Karpas-422 (cell line): Measurements from ENCODE around the gene CCDC134. TPM values are rescaled to one million over a fixed set of nuclear protein-coding genes. Genes with fewer than 3 reads are reported as not detected.

Experiments
- DNase-seq: peaks from one replicate; pipeline ENCODE4 v3.0.0-alpha.2; 2015
- H2AFZ ChIP-seq: fragments of 200-600 bp; sonication (generic); 2 replicates; pipeline ENCODE4 v1.6.1; 2014; ENCODE audit warnings: antibody characterized with exemption, low read length, mixed read lengths
- H3K27ac ChIP-seq: fragments of 200-600 bp; sonication (generic); 2 replicates; pipeline ENCODE4 v1.5.1; 2014; ENCODE audit warnings: mild to moderate bottlenecking, low read length, moderate library complexity
- H3K27me3 ChIP-seq: fragments of 200-600 bp; sonication (generic); 2 replicates; pipeline ENCODE4 v1.6.1; 2014; ENCODE audit warnings: low read length, mixed read lengths
- H3K36me3 ChIP-seq: fragments of 200-600 bp; sonication (generic); 2 replicates; pipeline ENCODE4 v1.6.1; 2014; ENCODE audit warnings: low read length, mixed read lengths; ENCODE audit not compliant: insufficient read depth
- H3K4me1 ChIP-seq: fragments of 200-600 bp; sonication (generic); 2 replicates; pipeline ENCODE4 v1.6.1; 2014; ENCODE audit warnings: mild to moderate bottlenecking, low read length, mixed read lengths
- H3K4me2 ChIP-seq: fragments of 200-600 bp; sonication (generic); 2 replicates; pipeline ENCODE4 v1.6.1; 2014; ENCODE audit warnings: low read length, low read depth, mild to moderate bottlenecking; ENCODE audit not compliant: poor library complexity, severe bottlenecking
- H3K4me3 ChIP-seq: fragments of 200-600 bp; sonication (generic); 2 replicates; pipeline ENCODE4 v1.5.1; 2014; ENCODE audit warnings: mild to moderate bottlenecking, antibody characterized with exemption, low read length, mixed read lengths
- H3K79me2 ChIP-seq: fragments of 200-600 bp; sonication (generic); 2 replicates; pipeline ENCODE4 v1.6.1; 2014; ENCODE audit warnings: mild to moderate bottlenecking, low read length, mixed read lengths
- H3K9ac ChIP-seq: fragments of 200-600 bp; sonication (generic); 2 replicates; pipeline ENCODE4 v1.6.0; 2014; ENCODE audit warnings: low read length
- H3K9me2 ChIP-seq: fragments of 200-600 bp; sonication (generic), shearing (Covaris generic); replicated peaks from 2 replicates; pipeline ENCODE4 v1.6.0; 2014; ENCODE audit warnings: mild to moderate bottlenecking, low read length, moderate library complexity; ENCODE audit not compliant: insufficient read depth
- H3K9me3 ChIP-seq: fragments of 300-700, 200-600 bp; sonication (generic); 2 replicates; pipeline ENCODE4 v1.6.1; 2014; ENCODE audit warnings: low read length, mixed read lengths
- H4K20me1 ChIP-seq: fragments of 200-600 bp; sonication (generic); 2 replicates; pipeline ENCODE4 v1.6.1; 2014; ENCODE audit warnings: mild to moderate bottlenecking, antibody characterized with exemption, low read length, low read depth; ENCODE audit not compliant: insufficient read depth
- total RNA-seq: library from RNA; depleted of rRNA; stranded (reverse); fragments of >200 nt; shearing (Covaris generic); gene quantifications from 2 replicates; pipeline ENCODE4 v1.2.3, GENCODE V29; 2014; ENCODE audit warnings: low replicate concordance

The CCDC134 gene
- total RNA-seq, 1 experiment from 2014 or later = 4.4 TPM

- no peak for DNase-seq
- H3K4me3 ChIP-seq = peak overlapping the region; percentile 97
- peak overlapping the region; percentile 81 for H3K9ac ChIP-seq
These were observed 762 bp upstream of the CCDC134 start for GRCh38 chr22:41799486-41800347.

GRCh38 chr22:41801147-41801819 lies 804 bp downstream of the CCDC134 start:
- Histone ChIP-seq H3K4me3 (peak overlapping the region; percentile 97), H2AFZ (peak overlapping the region; percentile 73; the same call in 1 of the 2 replicates)

More at GRCh38 chr22:41799486-41800347, 762 bp upstream of the CCDC134 start:
- Histone ChIP-seq H3K27ac (peak overlapping the region; percentile 58), H3K4me2 (peak overlapping the region; percentile 82), H3K36me3 (0 out of 2 replicates have a peak, but pooled peaks cover 4% of the 10 kb centered on the region), H3K9me2 (no peaks in the 10 kb centered on the region), H3K79me2 (peaks cover 37% of the 10 kb centered on the region), H4K20me1 (no peaks in the 10 kb centered on the region), H3K27me3 (no peaks in the 10 kb centered on the region), H2AFZ (peak overlapping the region; percentile 73), H3K4me1 (peaks cover 30% of the 10 kb centered on the region), H3K9me3 (no peaks in the 10 kb centered on the region)

GRCh38 chr22:41801886-41802285 lies 1.4 kb downstream of the CCDC134 start:
- Histone ChIP-seq H3K9me3 (no peaks in the 10 kb centered on the region), H3K4me2 (peak overlapping the region; percentile 82), H3K4me1 (peaks cover 30% of the 10 kb centered on the region), H4K20me1 (no peaks in the 10 kb centered on the region), H3K9me2 (no peaks in the 10 kb centered on the region), H3K79me2 (peaks cover 56% of the 10 kb centered on the region), H3K27ac (no peak overlapping the region), H3K36me3 (0 out of 2 replicates have a peak, but pooled peaks cover 4% of the 10 kb centered on the region), H3K4me3 (peak overlapping the region; percentile 97), H3K27me3 (no peaks in the 10 kb centered on the region), H2AFZ (no peak overlapping the region), H3K9ac (peak overlapping the region; percentile 81)
- no peak for DNase-seq

More at GRCh38 chr22:41801147-41801819, 804 bp downstream of the CCDC134 start:
- Histone ChIP-seq H3K4me1 (peaks cover 30% of the 10 kb centered on the region), H3K9me2 (no peaks in the 10 kb centered on the region), H3K27me3 (no peaks in the 10 kb centered on the region), H4K20me1 (no peaks in the 10 kb centered on the region), H3K36me3 (0 out of 2 replicates have a peak, but pooled peaks cover 4% of the 10 kb centered on the region), H3K9ac (peak overlapping the region; percentile 81), H3K27ac (peak overlapping the region; percentile 69), H3K79me2 (peaks cover 50% of the 10 kb centered on the region), H3K4me2 (peak overlapping the region; percentile 82), H3K9me3 (no peaks in the 10 kb centered on the region)
- no peak for DNase-seq

- Histone ChIP-seq H3K79me2 (peaks cover 65% of the 10 kb centered on the region), H4K20me1 (no peaks in the 10 kb centered on the region), H3K9me2 (no peaks in the 10 kb centered on the region), H2AFZ (no peak overlapping the region), H3K9me3 (no peaks in the 10 kb centered on the region), H3K9ac (no peak overlapping the region), H3K27ac (peak overlapping the region; percentile 34; the same call in 1 of the 2 replicates), H3K36me3 (0 out of 2 replicates have a peak, but pooled peaks cover 4% of the 10 kb centered on the region), H3K4me1 (peaks cover 16% of the 10 kb centered on the region), H3K27me3 (no peaks in the 10 kb centered on the region), H3K4me2 (no peak overlapping the region), H3K4me3 (no peak overlapping the region)
- DNase-seq = no peak
These were observed 5.2 kb downstream of the CCDC134 start for GRCh38 chr22:41805639-41806038.

- Histone ChIP-seq H3K27ac (no peak overlapping the region), H3K9me2 (no peaks in the 10 kb centered on the region), H3K36me3 (peaks cover 3% of the 10 kb centered on the region; the same call in 1 of the 2 replicates), H3K4me2 (no peak overlapping the region), H3K79me2 (peaks cover 45% of the 10 kb centered on the region), H3K27me3 (no peaks in the 10 kb centered on the region), H2AFZ (no peak overlapping the region), H3K4me3 (no peak overlapping the region), H3K9me3 (no peaks in the 10 kb centered on the region), H4K20me1 (no peaks in the 10 kb centered on the region), H3K4me1 (peaks cover 4% of the 10 kb centered on the region; the same call in 1 of the 2 replicates), H3K9ac (no peak overlapping the region)
- DNase-seq = no peak
These were observed 7.9 kb downstream of the CCDC134 start for GRCh38 chr22:41808400-41808799.

- H3K9me2 ChIP-seq = no peaks in the 10 kb centered on the region
- no peak overlapping the region for H2AFZ ChIP-seq
- H3K27me3 ChIP-seq = no peaks in the 10 kb centered on the region
- H3K9me3 ChIP-seq = no peaks in the 10 kb centered on the region
- no peak overlapping the region for H3K27ac ChIP-seq
- peaks cover 3% of the 10 kb centered on the region; the same call in 1 of the 2 replicates for H3K36me3 ChIP-seq
- H3K9ac ChIP-seq = no peak overlapping the region
- H3K4me2 ChIP-seq = no peak overlapping the region
- H3K4me1 ChIP-seq = no peaks in the 10 kb centered on the region
- H4K20me1 ChIP-seq = no peaks in the 10 kb centered on the region
- no peak overlapping the region for H3K4me3 ChIP-seq
- H3K79me2 ChIP-seq = peaks cover 30% of the 10 kb centered on the region
- no peak for DNase-seq
These were observed 9.5 kb downstream of the CCDC134 start for GRCh38 chr22:41810022-41810421.

- no peaks in the 10 kb centered on the region for H3K4me1 ChIP-seq
- peaks cover 3% of the 10 kb centered on the region; the same call in 1 of the 2 replicates for H3K36me3 ChIP-seq
- DNase-seq = no peak
These were observed 12.5 kb downstream of the CCDC134 start for GRCh38 chr22:41812805-41813545.

More at GRCh38 chr22:41812805-41813545, 12.5 kb downstream of the CCDC134 start:
- Histone ChIP-seq H2AFZ (no peak overlapping the region), H3K9me2 (no peaks in the 10 kb centered on the region), H3K9ac (no peak overlapping the region), H3K27me3 (no peaks in the 10 kb centered on the region), H3K4me3 (no peak overlapping the region), H3K79me2 (peaks cover 6% of the 10 kb centered on the region; the same call in 1 of the 2 replicates), H3K4me2 (no peak overlapping the region), H3K27ac (no peak overlapping the region), H3K9me3 (no peaks in the 10 kb centered on the region), H4K20me1 (no peaks in the 10 kb centered on the region)
